HUES64 (cell line): Measurements from ENCODE around the gene UQCRC1. TPM values are rescaled to one million over a fixed set of nuclear protein-coding genes. Genes with fewer than 3 reads are reported as not detected.

Experiments used
- H3K27ac ChIP-seq: 2 replicates; pipeline ENCODE4 v1.7.0; 2013; ENCODE audit warnings: low read depth, low read length, inconsistent platforms
- H3K27me3 ChIP-seq: 2 replicates; pipeline ENCODE4 v1.6.1; 2013; ENCODE audit warnings: mild to moderate bottlenecking, low read length; ENCODE audit not compliant: insufficient read depth
- H3K36me3 ChIP-seq: 2 replicates; pipeline ENCODE4 v1.6.1; 2013; ENCODE audit warnings: mild to moderate bottlenecking, low read length; ENCODE audit not compliant: insufficient read depth
- H3K4me1 ChIP-seq: 2 replicates; pipeline ENCODE4 v1.6.1; 2013; ENCODE audit warnings: mild to moderate bottlenecking, low read length, moderate library complexity; ENCODE audit not compliant: insufficient read depth
- H3K4me3 ChIP-seq: 2 replicates; pipeline ENCODE4 v1.5.1; 2013; ENCODE audit warnings: mild to moderate bottlenecking, low read length, moderate library complexity
- H3K9ac ChIP-seq: 2 replicates; pipeline ENCODE4 v1.6.1; 2013; ENCODE audit warnings: mild to moderate bottlenecking, low read depth, low read length
- H3K9me3 ChIP-seq: 2 replicates; pipeline ENCODE4 v1.6.1; 2013; ENCODE audit warnings: low read depth, low read length; ENCODE audit not compliant: insufficient read depth
- whole genome bisulfite sequencing: fragments of 150-250, 120-280 bp; methylation state at CpG from one replicate; pipeline ENCODE4 v1.1.7; 2013; ENCODE audit warnings: missing lambda C conversion rate; 5-methylcytosine and 5-hydroxymethylcytosine counted together
- polyA plus RNA-seq, 2 experiments: library from polyadenylated mRNA; stranded (reverse); fragments of 50-300 nt; gene quantifications; one replicate each; pipeline ENCODE4 v1.2.3, GENCODE V29; 2013

The UQCRC1 gene
- polyA plus RNA-seq (2013, experiment 1 of 2), result 272 TPM
- 246 TPM for polyA plus RNA-seq (2013, experiment 2 of 2)

- H3K9me3 ChIP-seq, result no peaks in the 10 kb centered on the region
- peak within 1 kb of the TSS; percentile 85 for H3K27ac ChIP-seq
- no peaks in the 10 kb centered on the region for H3K27me3 ChIP-seq
- H3K9ac ChIP-seq, result peak within 1 kb of the TSS; percentile 95
- peak within 1 kb of the TSS; percentile 96 for H3K4me3 ChIP-seq
- under 1% methylated on average over 86 of the region's 86 CpGs for WGBS
- peaks cover 37% of the 10 kb centered on the region for H3K36me3 ChIP-seq
- H3K4me1 ChIP-seq, result peaks cover 5% of the 10 kb centered on the region; the same call in 1 of the 2 replicates
Observed at GRCh38 chr3:48609088-48610005, at the start of gene UQCRC1. UQCRC1 (minus strand) TSS chr3:48609646; CDS start chr3:48609620, 26 bp downstream.

DNA sequence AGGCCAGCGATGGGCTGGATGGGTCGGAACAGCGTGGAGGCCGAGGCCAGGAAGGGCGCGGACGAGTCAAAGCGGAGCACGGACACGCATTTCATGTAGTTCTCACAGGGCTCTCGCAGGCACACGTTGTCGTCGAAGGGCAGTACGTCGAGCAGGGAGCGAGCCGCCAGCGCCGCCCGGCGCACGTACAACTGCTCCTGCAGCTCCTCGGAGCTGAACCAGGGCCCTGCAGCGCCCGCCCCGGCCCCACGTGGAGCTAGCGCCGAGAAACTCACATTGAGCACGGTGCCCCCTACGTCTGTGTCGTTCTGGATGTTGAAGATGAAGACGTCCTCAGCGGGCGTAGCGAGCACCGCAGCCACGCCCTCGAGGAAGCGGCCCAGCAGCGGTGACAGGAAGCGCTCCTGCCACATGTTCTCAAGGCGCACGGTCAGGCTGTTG, 47.4 kb upstream of the UQCRC1 start:
- H3K27me3 ChIP-seq, result no peaks in the 10 kb centered on the region
- peak overlapping the region; percentile 54 for H3K27ac ChIP-seq
- H3K9me3 ChIP-seq, result no peaks in the 10 kb centered on the region
- peak overlapping the region; percentile 63 for H3K4me3 ChIP-seq
- 93% methylated on average over 45 of the region's 45 CpGs for WGBS
- H3K4me1 ChIP-seq, result no peaks in the 10 kb centered on the region
- peak overlapping the region; percentile 12 for H3K9ac ChIP-seq
- peaks cover 50% of the 10 kb centered on the region for H3K36me3 ChIP-seq

DNA sequence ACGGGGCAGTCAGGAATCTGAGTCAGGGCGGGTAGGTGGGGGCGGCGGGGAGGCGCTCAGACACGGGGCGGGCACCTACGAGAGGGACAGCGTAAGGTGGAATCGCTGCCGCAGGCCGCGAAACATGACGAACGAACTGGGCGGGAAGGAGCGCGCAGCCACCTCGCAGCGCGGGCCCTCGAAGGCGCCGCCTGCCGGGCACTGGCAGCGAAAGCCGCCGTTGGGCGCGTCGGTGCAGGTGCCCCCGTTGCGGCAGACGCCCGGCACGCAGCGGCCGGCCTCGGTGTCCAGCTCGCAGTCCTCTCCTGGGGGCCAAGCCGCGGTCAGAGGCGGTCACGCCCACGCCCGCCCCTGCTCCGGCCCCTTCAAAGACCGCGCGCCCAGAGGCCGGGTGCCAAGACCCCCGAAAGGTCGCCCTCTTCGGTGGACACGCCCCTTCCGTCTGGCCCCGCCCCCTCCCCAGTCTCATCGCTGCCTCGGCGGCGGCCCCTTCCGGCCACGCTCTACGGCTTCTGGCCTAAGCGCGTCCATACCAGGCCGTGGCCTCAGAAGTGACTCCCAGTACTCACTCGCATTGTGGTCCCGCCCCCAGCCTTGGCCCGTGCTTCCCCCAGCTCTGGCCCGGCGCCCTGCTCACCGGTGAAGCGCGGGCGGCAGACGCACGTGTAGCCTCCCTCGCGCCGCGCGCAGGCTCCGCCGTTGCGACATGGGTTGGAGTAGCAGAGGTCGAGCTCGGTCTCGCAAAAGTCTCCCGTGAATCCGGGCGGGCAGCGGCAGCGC, 46.8 kb upstream of the UQCRC1 start:
- Histone ChIP-seq H3K27ac (peak overlapping the region; percentile 54), H3K9me3 (no peaks in the 10 kb centered on the region), H3K4me1 (no peaks in the 10 kb centered on the region), H3K27me3 (no peaks in the 10 kb centered on the region), H3K9ac (peak overlapping the region; percentile 12), H3K36me3 (peaks cover 56% of the 10 kb centered on the region), H3K4me3 (peak overlapping the region; percentile 63)
- WGBS, result 18% methylated on average over 94 of the region's 94 CpGs

- Histone ChIP-seq H3K36me3 (peaks cover 58% of the 10 kb centered on the region), H3K9me3 (no peaks in the 10 kb centered on the region), H3K9ac (0 out of 2 replicates have a peak overlapping the region, but pooled peaks have one; percentile 29), H3K27me3 (no peaks in the 10 kb centered on the region), H3K27ac (no peak overlapping the region), H3K4me1 (no peaks in the 10 kb centered on the region), H3K4me3 (peak overlapping the region; percentile 63)
- 27% methylated on average over 25 of the region's 30 CpGs for WGBS
Observed at GRCh38 chr3:48655606-48656005, 46.2 kb upstream of the UQCRC1 start.

GRCh38 chr3:48655063-48655462, 45.6 kb upstream of the UQCRC1 start:
- 0 out of 2 replicates have a peak overlapping the region, but pooled peaks have one; percentile 63 for H3K4me3 ChIP-seq

DNA sequence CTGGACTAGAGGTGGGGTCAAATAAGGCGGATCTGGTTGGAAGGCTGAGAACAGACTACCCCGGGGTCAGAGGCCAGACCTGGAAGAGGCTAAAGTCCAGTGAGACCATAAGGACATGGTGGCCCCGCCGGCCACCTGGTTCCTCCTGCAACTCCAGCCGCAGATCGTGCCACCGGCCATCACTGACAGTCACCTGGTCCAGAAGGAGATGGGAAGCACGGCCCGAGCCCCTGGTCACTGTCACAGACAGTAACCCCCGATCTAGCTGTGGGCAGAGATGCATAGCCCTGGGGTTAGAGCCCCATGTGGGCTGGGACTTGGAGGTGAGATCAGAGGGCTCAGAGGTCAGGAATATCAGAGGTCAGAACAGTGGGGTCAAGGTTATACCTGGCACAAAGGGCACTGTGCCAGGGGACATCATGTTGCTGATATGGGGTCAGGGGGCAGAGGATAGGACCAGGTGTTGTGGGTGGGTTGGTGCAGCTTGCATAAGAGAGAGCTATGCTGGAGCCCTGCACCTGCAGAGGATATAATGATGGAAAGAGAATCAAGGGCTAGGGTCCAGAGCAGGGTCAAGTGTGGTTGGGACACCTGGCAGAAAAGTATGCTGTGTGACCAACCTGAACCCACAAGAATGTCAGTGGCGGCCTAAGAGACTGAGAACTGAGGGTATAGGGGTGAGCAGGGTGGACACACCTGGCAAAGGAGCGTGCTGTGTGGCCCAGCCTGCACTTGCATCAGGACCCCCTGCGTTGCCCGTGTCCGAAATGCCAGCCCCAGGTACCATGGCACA, 43.7 kb upstream of the UQCRC1 start:
- no peak overlapping the region for H3K9ac ChIP-seq
- no peak overlapping the region for H3K27ac ChIP-seq
- WGBS, result 93% methylated on average over 15 of the region's 15 CpGs
- no peaks in the 10 kb centered on the region for H3K4me1 ChIP-seq
- H3K4me3 ChIP-seq, result no peak overlapping the region
- H3K36me3 ChIP-seq, result peaks cover 50% of the 10 kb centered on the region
- no peaks in the 10 kb centered on the region for H3K27me3 ChIP-seq
- H3K9me3 ChIP-seq, result no peaks in the 10 kb centered on the region

More at GRCh38 chr3:48655063-48655462, 45.6 kb upstream of the UQCRC1 start:
- Histone ChIP-seq H3K36me3 (peaks cover 57% of the 10 kb centered on the region), H3K9me3 (no peaks in the 10 kb centered on the region), H3K27ac (no peak overlapping the region), H3K9ac (no peak overlapping the region), H3K27me3 (no peaks in the 10 kb centered on the region), H3K4me1 (no peaks in the 10 kb centered on the region)
- 94% methylated on average over 12 of the region's 12 CpGs for WGBS

DNA sequence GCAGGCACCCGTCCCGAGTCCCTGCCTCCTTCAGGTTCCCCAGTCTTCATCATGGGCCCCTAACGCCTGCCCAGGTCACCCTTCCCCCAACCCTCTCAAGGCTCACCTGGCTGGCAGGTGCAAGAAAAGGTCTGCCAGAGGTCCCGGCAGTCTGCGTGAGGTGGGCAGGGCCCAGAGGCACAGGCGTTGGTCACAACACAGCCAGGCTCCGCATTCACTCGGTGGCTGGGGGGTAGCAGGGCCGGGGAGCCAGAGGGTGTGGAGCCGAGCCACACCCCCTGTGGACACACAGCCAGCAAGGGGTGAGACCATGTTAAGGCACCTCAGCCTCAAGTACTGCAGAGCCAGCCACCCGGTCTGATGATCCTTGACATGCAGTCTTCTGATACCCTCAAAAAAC, 42.3 kb upstream of the UQCRC1 start:
- Histone ChIP-seq H3K4me1 (no peaks in the 10 kb centered on the region), H3K36me3 (peaks cover 49% of the 10 kb centered on the region), H3K27me3 (no peaks in the 10 kb centered on the region), H3K9me3 (no peaks in the 10 kb centered on the region), H3K4me3 (no peak overlapping the region), H3K27ac (no peak overlapping the region), H3K9ac (no peak overlapping the region)
- WGBS, result 90% methylated on average over 11 of the region's 11 CpGs

GRCh38 chr3:48650723-48651122, 41.3 kb upstream of the UQCRC1 start:
- H3K4me3 ChIP-seq, result no peak overlapping the region
- no peaks in the 10 kb centered on the region for H3K27me3 ChIP-seq
- H3K36me3 ChIP-seq, result peaks cover 58% of the 10 kb centered on the region
- no peak overlapping the region for H3K27ac ChIP-seq
- no peaks in the 10 kb centered on the region for H3K9me3 ChIP-seq
- H3K4me1 ChIP-seq, result no peaks in the 10 kb centered on the region
- H3K9ac ChIP-seq, result no peak overlapping the region
- WGBS, result 92% methylated on average over 12 of the region's 12 CpGs

DNA sequence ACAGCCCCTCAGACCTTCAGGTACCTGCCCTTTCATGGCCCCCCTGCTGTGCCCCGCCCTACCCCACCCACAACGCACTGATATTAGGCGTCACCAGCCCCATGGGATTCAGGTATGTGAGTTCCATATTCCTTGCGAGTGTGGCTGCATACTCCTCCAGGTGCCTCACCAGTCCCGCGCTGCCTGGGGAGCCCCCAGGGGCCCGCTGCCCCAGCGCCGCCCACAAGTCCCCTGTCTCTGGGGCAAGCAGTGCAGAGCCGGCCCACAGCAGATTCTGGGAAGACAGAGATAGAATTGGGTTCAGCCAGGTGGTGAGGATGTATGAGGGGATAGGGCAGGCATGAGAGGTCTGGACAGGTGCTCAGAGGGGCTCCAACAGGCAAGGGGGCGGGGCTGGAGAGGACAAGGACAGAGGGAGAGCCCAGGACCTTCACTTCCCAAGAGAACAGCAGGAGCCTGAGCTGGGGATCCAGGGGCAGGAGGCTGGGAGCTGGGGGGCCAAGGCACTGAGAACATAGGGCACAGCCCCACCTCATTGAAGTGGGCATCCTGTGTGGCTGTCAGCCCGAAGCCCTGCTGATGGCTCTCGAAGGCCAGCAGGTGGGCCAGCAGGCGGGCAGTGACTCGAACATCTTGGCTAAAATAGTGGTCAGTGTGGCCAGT, 38.9 kb upstream of the UQCRC1 start:
- WGBS, result 93% methylated on average over 15 of the region's 15 CpGs
- H3K27ac ChIP-seq, result no peak overlapping the region
- no peaks in the 10 kb centered on the region for H3K4me1 ChIP-seq
- H3K36me3 ChIP-seq, result peaks cover 62% of the 10 kb centered on the region
- no peak overlapping the region for H3K9ac ChIP-seq
- H3K9me3 ChIP-seq, result no peaks in the 10 kb centered on the region
- no peak overlapping the region for H3K4me3 ChIP-seq
- H3K27me3 ChIP-seq, result no peaks in the 10 kb centered on the region

GRCh38 chr3:48647714-48648113, 38.3 kb upstream of the UQCRC1 start:
- Histone ChIP-seq H3K27me3 (no peaks in the 10 kb centered on the region), H3K9me3 (no peaks in the 10 kb centered on the region), H3K36me3 (peaks cover 62% of the 10 kb centered on the region), H3K4me3 (no peak overlapping the region), H3K9ac (no peak overlapping the region), H3K27ac (no peak overlapping the region), H3K4me1 (no peaks in the 10 kb centered on the region)
- WGBS, result 92% methylated on average over 9 of the region's 9 CpGs
